GM04503 (cell line): ENCODE data around the gene CGREF1.
"Not testable (repeated sequence)": the region's sequence is repeated elsewhere in the genome, so short reads cannot be mapped to it uniquely, and the experiment has no call there.

Experiments used
- DNase-seq: peaks from one replicate; pipeline ENCODE4 v3.0.0-alpha.2; 2012; ENCODE audit warnings: low read depth

The CGREF1 gene

GRCh38 chr2:27111392-27112078 is 7.4 kb downstream of the CGREF1 start:
- DNase-seq = not testable (repeated sequence)

- not testable (repeated sequence) for DNase-seq
Observed at GRCh38 chr2:27110603-27111352, 8.2 kb downstream of the CGREF1 start.

- DNase-seq = no peak
Observed at GRCh38 chr2:27109083-27109482, 9.8 kb downstream of the CGREF1 start.

GRCh38 chr2:27108221-27108620 is 10.7 kb downstream of the CGREF1 start:
- no peak for DNase-seq

GRCh38 chr2:27105981-27106380 is 12.9 kb downstream of the CGREF1 start:
- DNase-seq = no peak

GRCh38 chr2:27102329-27102728 is 16.6 kb downstream of the CGREF1 start:
- DNase-seq = no peak

GRCh38 chr2:27100036-27100435 is 18.9 kb downstream of the CGREF1 start:
- DNase-seq = no peak

- DNase-seq = no peak
Observed at GRCh38 chr2:27099334-27099955, 19.5 kb downstream of the CGREF1 start.

GRCh38 chr2:27097341-27097740 is 21.6 kb downstream of the CGREF1 start:
- DNase-seq = no peak

- no peak for DNase-seq
Observed at GRCh38 chr2:27096748-27097297, 22.1 kb downstream of the CGREF1 start.

- DNase-seq = no peak
Observed at GRCh38 chr2:27095745-27096651, 22.9 kb downstream of the CGREF1 start.

GRCh38 chr2:27095427-27095744 is 23.5 kb downstream of the CGREF1 start:
- no peak for DNase-seq

- DNase-seq = no peak
Observed at GRCh38 chr2:27094353-27094984, 24.5 kb downstream of the CGREF1 start.

- no peak for DNase-seq
Observed at GRCh38 chr2:27093430-27094352, 25.2 kb downstream of the CGREF1 start.

- DNase-seq = no peak
Observed at GRCh38 chr2:27092696-27093429, 26.1 kb downstream of the CGREF1 start.

- no peak for DNase-seq
Observed at GRCh38 chr2:27091746-27092695, 26.9 kb downstream of the CGREF1 start.

- no peak for DNase-seq
Observed at GRCh38 chr2:27089111-27089954, 29.6 kb downstream of the CGREF1 start.

- no peak for DNase-seq
Observed at GRCh38 chr2:27088634-27089033, 30.3 kb downstream of the CGREF1 start.
